PC-9 (cell line): ENCODE results near the gene SPPL2C. TPM values are rescaled to one million over a fixed set of nuclear protein-coding genes. Genes with fewer than 3 reads are reported as not detected.

ENCODE experiments used
- BruUV-seq: library from RNA; stranded (reverse); fragments of 400-500 nt; replicated peaks from 2 replicates; lab custom pipeline; 2021; lab: Mats Ljungman, UMichigan
- CTCF ChIA-PET: fragments of 300-600 bp; sonication (Branson Sonifier 250); formaldehyde crosslinking; loops from one replicate; lab custom pipeline; 2022; ENCODE audit warnings: antibody characterized with exemption; lab: Charles Lee
- POLR2A ChIA-PET: fragments of 300-600 bp; sonication (Branson Sonifier 250); formaldehyde crosslinking; loops from one replicate; lab custom pipeline; 2022; ENCODE audit warnings: antibody characterized with exemption; ENCODE audit not compliant: unreplicated experiment; lab: Charles Lee
- DNase-seq, 2 experiments: peaks; one replicate each; pipeline versions ENCODE4 v3.0.0 to v3.0.0-alpha.2; 2015 to 2022; ENCODE audit warnings: mixed read lengths in 1 of 2
- H2AFZ ChIP-seq: fragments of 200-600 bp; sonication (generic); 2 replicates; pipeline ENCODE4 v1.8.1; 2017; ENCODE audit warnings: antibody characterized with exemption
- H3F3A ChIP-seq: fragments of 200-600 bp; sonication (generic); 2 replicates; pipeline ENCODE4 v1.8.1; 2017; ENCODE audit warnings: antibody characterized with exemption, mild to moderate bottlenecking, low read depth; ENCODE audit not compliant: insufficient read depth
- H3K27ac ChIP-seq: fragments of 200-600 bp; sonication (generic); 2 replicates; pipeline ENCODE4 v1.6.1; 2016; ENCODE audit warnings: mixed run types
- H3K27me3 ChIP-seq: fragments of 200-600 bp; sonication (generic); 2 replicates; pipeline ENCODE4 v1.6.1; 2016; ENCODE audit warnings: low read depth, mixed run types; ENCODE audit not compliant: insufficient read depth
- H3K36me3 ChIP-seq: fragments of 200-600 bp; sonication (generic); 2 replicates; pipeline ENCODE4 v1.6.1; 2016; ENCODE audit warnings: low read depth, mixed run types
- H3K4me1 ChIP-seq: fragments of 200-600 bp; sonication (generic); replicated peaks from 2 replicates; pipeline ENCODE4 v1.6.1; 2016; ENCODE audit warnings: mixed run types; ENCODE audit not compliant: insufficient read depth
- H3K4me2 ChIP-seq: fragments of 200-600 bp; sonication (generic); 2 replicates; pipeline ENCODE4 v1.6.1; 2017; ENCODE audit warnings: mixed run types
- H3K4me3 ChIP-seq: fragments of 200-600 bp; sonication (generic); 2 replicates; pipeline ENCODE4 v1.6.1; 2016; ENCODE audit warnings: mixed run types
- H3K79me2 ChIP-seq: fragments of 200-600 bp; sonication (generic); 2 replicates; pipeline ENCODE4 v1.6.1; 2017; ENCODE audit warnings: low read depth, mixed run types
- H3K9me2 ChIP-seq: fragments of 200-600 bp; sonication (generic); 2 replicates; pipeline ENCODE4 v1.8.1; 2017; ENCODE audit warnings: mild to moderate bottlenecking; ENCODE audit not compliant: insufficient read depth
- H3K9me3 ChIP-seq: fragments of 200-600 bp; sonication (generic); 2 replicates; pipeline ENCODE4 v1.8.1; 2016; ENCODE audit warnings: low read depth; ENCODE audit not compliant: insufficient read depth
- H4K20me1 ChIP-seq: fragments of 200-600 bp; sonication (generic); 2 replicates; pipeline ENCODE4 v1.8.1; 2017; ENCODE audit not compliant: insufficient read depth
- EZH2 ChIP-seq: fragments of 200-600 bp; sonication (generic); IDR thresholded peaks from 2 replicates; pipeline ENCODE4 v1.8.0; 2017; ENCODE audit warnings: antibody characterized with exemption, low read depth
- intact Hi-C: fragments of 100-400 bp; cut with micrococcal nuclease; formaldehyde crosslinking; loops from one replicate; pipeline ENCODE4 v1.10.0; 2022; ENCODE audit not compliant: unreplicated experiment
- total RNA-seq: library from RNA; stranded (reverse); gene quantifications from 2 replicates; pipeline ENCODE4 v1.2.3, GENCODE V29; 2021
- TF ChIP-seq, protein P1 (sequence below): fragments of 200-600 bp; sonication (generic); conservative IDR thresholded peaks from 2 replicates; pipeline ENCODE4 v1.6.1; 2017; ENCODE audit warnings: mixed run types, antibody characterized with exemption, mild to moderate bottlenecking, moderate library complexity

Gene SPPL2C
- total RNA-seq, 1 experiment from 2014 or later = not detected

DNA sequence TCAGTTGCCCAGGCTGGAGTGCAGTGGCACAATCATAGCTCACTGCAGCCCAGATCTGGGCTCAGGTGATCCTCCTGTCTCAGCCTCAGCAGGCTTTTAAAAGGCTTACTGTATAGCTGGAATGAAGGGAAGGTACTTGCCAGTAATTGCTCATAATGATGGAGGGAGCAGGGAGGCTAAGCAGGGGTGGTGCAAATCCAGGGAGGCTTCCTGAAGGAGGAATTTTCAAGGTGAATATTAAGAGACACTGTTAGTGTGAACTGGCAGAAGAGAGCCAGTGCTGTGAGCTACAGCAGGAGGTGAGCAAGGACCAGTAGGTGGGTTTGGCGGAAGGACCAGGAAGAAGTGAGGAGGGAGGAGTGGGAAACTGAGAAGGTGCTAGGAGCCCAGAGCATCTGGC is 35.8 kb upstream of the SPPL2C start:
- intact Hi-C loops = no loop called here
- Histone ChIP-seq H3K9me3 (peaks cover 4% of the 10 kb centered on the region; the same call in 1 of the 2 replicates), H2AFZ (no peak overlapping the region), H3K36me3 (no peaks in the 10 kb centered on the region), H3K4me2 (no peak overlapping the region), H3K4me1 (no peaks in the 10 kb centered on the region), H4K20me1 (0 out of 2 replicates have a peak, but pooled peaks cover 3% of the 10 kb centered on the region), H3F3A (no peaks in the 10 kb centered on the region), H3K79me2 (no peaks in the 10 kb centered on the region), H3K27ac (no peak overlapping the region), H3K27me3 (peaks cover 88% of the 10 kb centered on the region), H3K4me3 (no peak overlapping the region), H3K9me2 (no peaks in the 10 kb centered on the region)
- BruUV-seq = no TSS peak
- TF ChIP-seq EZH2 = no peak
- TF ChIP-seq, protein P1, sequence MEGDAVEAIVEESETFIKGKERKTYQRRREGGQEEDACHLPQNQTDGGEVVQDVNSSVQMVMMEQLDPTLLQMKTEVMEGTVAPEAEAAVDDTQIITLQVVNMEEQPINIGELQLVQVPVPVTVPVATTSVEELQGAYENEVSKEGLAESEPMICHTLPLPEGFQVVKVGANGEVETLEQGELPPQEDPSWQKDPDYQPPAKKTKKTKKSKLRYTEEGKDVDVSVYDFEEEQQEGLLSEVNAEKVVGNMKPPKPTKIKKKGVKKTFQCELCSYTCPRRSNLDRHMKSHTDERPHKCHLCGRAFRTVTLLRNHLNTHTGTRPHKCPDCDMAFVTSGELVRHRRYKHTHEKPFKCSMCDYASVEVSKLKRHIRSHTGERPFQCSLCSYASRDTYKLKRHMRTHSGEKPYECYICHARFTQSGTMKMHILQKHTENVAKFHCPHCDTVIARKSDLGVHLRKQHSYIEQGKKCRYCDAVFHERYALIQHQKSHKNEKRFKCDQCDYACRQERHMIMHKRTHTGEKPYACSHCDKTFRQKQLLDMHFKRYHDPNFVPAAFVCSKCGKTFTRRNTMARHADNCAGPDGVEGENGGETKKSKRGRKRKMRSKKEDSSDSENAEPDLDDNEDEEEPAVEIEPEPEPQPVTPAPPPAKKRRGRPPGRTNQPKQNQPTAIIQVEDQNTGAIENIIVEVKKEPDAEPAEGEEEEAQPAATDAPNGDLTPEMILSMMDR = no peak
- ChIA-PET POLR2A (no interaction called here), CTCF (no interaction called here)
- no peak for DNase-seq

DNA sequence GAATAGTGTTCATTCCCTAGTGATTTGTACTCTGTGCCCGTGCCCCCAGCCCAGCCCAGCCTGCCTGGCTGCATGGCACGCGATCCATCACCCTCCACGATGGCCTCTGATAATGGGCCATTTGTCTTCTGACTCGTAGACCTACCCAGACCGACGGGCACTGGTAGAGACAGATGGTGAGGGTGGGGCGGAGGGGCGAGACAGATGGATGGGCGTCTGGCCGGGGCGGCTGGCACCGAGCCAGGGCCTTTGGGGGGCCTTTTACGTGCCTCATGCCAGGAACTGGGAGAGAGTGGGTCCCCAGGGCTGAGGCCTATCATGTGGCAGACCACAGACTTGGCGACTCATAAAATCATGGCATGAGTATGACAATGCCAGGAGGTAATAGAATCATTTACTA is 35.2 kb upstream of the SPPL2C start:
- intact Hi-C loops = no loop called here
- no peaks in the 10 kb centered on the region for H3K4me1 ChIP-seq
- H3K9me2 ChIP-seq = no peaks in the 10 kb centered on the region
- H3F3A ChIP-seq = no peaks in the 10 kb centered on the region
- no peak overlapping the region for H3K4me2 ChIP-seq
- peaks cover 83% of the 10 kb centered on the region for H3K27me3 ChIP-seq
- TF ChIP-seq, protein P1 = no peak
- no peak for TF ChIP-seq EZH2
- H2AFZ ChIP-seq = no peak overlapping the region
- H3K27ac ChIP-seq = no peak overlapping the region
- ChIA-PET CTCF (no interaction called here), POLR2A (no interaction called here)
- no peak overlapping the region for H3K4me3 ChIP-seq
- BruUV-seq = no TSS peak
- no peak for DNase-seq
- 0 out of 2 replicates have a peak, but pooled peaks cover 3% of the 10 kb centered on the region for H4K20me1 ChIP-seq
- H3K79me2 ChIP-seq = no peaks in the 10 kb centered on the region
- peaks cover 4% of the 10 kb centered on the region; the same call in 1 of the 2 replicates for H3K9me3 ChIP-seq
- no peaks in the 10 kb centered on the region for H3K36me3 ChIP-seq

DNA sequence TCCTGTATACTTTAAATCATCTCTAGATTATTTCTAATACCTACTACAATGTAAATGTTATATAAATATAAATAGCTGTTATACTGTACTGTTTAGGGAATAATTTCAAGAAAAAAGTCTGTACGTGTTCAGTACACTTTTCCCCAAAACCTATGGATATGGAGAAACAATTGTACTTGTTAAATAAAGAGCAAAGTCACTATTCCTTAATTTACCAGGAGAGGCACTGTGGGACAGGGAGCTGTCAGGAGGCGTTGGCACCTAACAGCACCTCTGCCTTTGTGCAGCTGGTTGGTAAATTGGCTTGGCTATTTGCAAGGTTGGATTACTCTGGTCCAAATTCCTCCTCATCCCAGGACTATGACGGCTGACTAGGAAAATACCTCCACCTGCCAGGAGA is 32.6 kb upstream of the SPPL2C start:
- Histone ChIP-seq H3K9me2 (no peaks in the 10 kb centered on the region), H3K79me2 (no peaks in the 10 kb centered on the region), H2AFZ (no peak overlapping the region), H3K36me3 (no peaks in the 10 kb centered on the region), H3K4me3 (no peak overlapping the region), H3K4me2 (no peak overlapping the region), H3K4me1 (no peaks in the 10 kb centered on the region), H3F3A (no peaks in the 10 kb centered on the region), H4K20me1 (0 out of 2 replicates have a peak, but pooled peaks cover 3% of the 10 kb centered on the region), H3K9me3 (peaks cover 4% of the 10 kb centered on the region; the same call in 1 of the 2 replicates), H3K27me3 (peaks cover 71% of the 10 kb centered on the region), H3K27ac (no peak overlapping the region)
- ChIA-PET POLR2A (no interaction called here), CTCF (no interaction called here)
- intact Hi-C loops = no loop called here
- no peak for DNase-seq
- no TSS peak for BruUV-seq
- TF ChIP-seq, protein P1 = no peak; the same call in 1 of the 2 replicates
- TF ChIP-seq EZH2 = no peak
